Activated gamma-delta T cell treated with anti-CD3 and anti-CD28 coated beads, Interleukin-2, amount 50 U/mL, for 16 hours (primary cell): ENCODE results near the gene TBKBP1.

Experiments used
- DNase-seq: peaks from one replicate; pipeline ENCODE4 v3.0.0-alpha.2; 2020; ENCODE audit warnings: low read depth

TBKBP1 gene

GRCh38 chr17:47714773-47715396 is 20.9 kb downstream of the TBKBP1 start:
- no peak for DNase-seq

GRCh38 chr17:47715669-47716325 is 21.8 kb downstream of the TBKBP1 start:
- DNase-seq = no peak

- DNase-seq = no peak
Observed at GRCh38 chr17:47716375-47716774, 22.4 kb downstream of the TBKBP1 start.

- no peak for DNase-seq
Observed at GRCh38 chr17:47717261-47717697, 23.3 kb downstream of the TBKBP1 start.

- DNase-seq = no peak
Observed at GRCh38 chr17:47717979-47718621, 24.1 kb downstream of the TBKBP1 start.

GRCh38 chr17:47718634-47719405 is 24.9 kb downstream of the TBKBP1 start:
- no peak for DNase-seq

GRCh38 chr17:47719411-47720152 is 25.6 kb downstream of the TBKBP1 start:
- DNase-seq = peak; percentile 58

GRCh38 chr17:47720196-47720595 is 26.2 kb downstream of the TBKBP1 start:
- DNase-seq = no peak

- peak; percentile 89 for DNase-seq
Observed at GRCh38 chr17:47720754-47721533, 27.0 kb downstream of the TBKBP1 start.

- no peak for DNase-seq
Observed at GRCh38 chr17:47721725-47722124, 27.8 kb downstream of the TBKBP1 start.

- no peak for DNase-seq
Observed at GRCh38 chr17:47724705-47725104, 30.7 kb downstream of the TBKBP1 start.

- no peak for DNase-seq
Observed at GRCh38 chr17:47725446-47726111, 31.6 kb downstream of the TBKBP1 start.

- DNase-seq = no peak
Observed at GRCh38 chr17:47726796-47727703, 33.1 kb downstream of the TBKBP1 start.

- no peak for DNase-seq
Observed at GRCh38 chr17:47727704-47728036, 33.7 kb downstream of the TBKBP1 start.

- DNase-seq = no peak
Observed at GRCh38 chr17:47728214-47728877, 34.4 kb downstream of the TBKBP1 start.

GRCh38 chr17:47729476-47729875 is 35.5 kb downstream of the TBKBP1 start:
- no peak for DNase-seq

- DNase-seq = no peak
Observed at GRCh38 chr17:47730681-47731080, 36.7 kb downstream of the TBKBP1 start.

- no peak for DNase-seq
Observed at GRCh38 chr17:47731396-47731795, 37.4 kb downstream of the TBKBP1 start.
